Measurements from ENCODE around the gene ANGEL1.

ANGEL1 gene

DNA sequence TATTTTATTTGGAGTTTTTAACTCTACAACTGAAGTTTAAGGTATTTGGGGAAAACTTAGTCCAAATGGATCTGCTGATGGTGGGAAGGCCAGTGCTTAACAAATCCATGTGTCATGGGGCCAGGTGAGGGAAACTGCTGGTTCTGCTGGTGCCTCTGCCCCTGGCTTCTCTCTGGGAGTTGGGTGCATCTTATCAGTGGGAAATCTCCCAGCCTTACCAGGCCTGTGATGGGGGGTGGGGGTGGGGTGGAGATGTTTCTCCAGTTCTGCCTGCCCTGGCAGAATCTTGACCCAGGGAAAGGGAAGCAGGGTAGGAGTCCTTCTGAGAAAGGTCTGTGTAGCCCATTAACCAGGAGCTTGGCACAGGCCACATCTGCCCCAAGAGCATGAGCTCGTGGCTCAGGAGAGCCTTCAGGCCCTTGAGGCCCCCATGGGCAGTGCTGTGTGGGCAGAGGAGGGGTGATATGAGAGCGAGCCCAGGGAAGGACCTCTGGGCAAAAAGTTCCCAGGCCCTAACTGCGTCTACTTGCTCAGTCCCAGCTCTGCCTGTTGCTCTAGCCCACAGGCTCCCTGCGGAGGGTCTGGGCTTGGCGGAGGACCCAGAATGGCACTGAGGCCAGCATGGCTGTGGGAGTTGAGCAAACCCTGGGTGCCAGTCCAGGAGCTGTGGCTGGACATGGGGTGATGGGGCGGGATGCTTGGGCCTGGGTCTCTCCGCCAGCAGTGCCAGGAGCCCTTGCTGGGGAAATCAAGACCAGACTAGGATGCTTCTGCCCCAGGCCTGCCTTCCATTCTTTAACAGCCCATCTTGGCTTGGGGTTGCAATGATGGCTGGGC, 33.2 kb downstream of the ANGEL1 start:
- no peak for DNase-seq (ENCODE audit: low read depth)

GRCh38 chr14:76778546-76779215, 34.0 kb downstream of the ANGEL1 start:
- DNase-seq (ENCODE audit: low read depth) = no peak

- DNase-seq (ENCODE audit: low read depth) = no peak
Measured at GRCh38 chr14:76777721-76778120, 35.0 kb downstream of the ANGEL1 start.

DNA sequence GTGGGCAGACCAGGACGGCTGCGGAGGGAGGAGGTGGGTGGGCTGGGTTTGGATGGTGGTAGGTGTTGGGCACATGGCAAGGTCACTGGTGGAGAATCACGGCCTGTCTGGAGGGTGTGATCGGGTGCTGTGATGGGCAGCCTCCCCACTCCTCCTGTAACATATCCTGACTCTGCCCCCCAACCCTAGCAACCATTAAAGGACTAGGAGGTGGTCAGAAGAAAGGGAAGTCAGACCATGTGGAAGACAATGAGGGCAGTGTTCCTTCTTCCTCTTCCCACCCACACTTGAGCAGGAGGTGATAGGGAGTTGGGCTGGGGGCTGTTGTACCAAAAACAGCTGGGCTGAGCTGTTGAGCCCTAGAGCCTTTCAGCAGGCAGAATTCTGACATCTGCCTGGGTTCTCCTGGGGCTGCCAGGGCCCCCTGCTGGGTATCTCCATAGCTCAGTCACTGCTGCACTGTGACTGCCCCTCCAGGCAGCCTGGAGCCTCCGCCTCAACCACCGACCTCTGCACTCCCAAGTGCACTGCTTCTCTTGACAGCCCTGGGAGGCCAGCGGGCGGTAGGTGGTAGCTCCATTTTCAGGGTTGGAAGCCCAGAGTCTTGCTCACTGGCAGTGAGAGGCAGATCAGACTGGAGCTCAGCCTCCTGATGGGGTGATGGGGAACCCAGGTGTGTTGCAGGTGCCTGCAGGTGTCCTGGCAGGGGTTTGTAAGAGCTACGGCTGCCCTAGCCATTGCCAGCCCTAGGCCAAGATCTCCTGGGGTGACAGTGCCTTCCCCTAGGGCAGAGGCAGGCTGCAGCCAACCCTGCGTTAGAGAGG, 36.0 kb downstream of the ANGEL1 start:
- peak; percentile 78 for DNase-seq (ENCODE audit: low read depth)

DNA sequence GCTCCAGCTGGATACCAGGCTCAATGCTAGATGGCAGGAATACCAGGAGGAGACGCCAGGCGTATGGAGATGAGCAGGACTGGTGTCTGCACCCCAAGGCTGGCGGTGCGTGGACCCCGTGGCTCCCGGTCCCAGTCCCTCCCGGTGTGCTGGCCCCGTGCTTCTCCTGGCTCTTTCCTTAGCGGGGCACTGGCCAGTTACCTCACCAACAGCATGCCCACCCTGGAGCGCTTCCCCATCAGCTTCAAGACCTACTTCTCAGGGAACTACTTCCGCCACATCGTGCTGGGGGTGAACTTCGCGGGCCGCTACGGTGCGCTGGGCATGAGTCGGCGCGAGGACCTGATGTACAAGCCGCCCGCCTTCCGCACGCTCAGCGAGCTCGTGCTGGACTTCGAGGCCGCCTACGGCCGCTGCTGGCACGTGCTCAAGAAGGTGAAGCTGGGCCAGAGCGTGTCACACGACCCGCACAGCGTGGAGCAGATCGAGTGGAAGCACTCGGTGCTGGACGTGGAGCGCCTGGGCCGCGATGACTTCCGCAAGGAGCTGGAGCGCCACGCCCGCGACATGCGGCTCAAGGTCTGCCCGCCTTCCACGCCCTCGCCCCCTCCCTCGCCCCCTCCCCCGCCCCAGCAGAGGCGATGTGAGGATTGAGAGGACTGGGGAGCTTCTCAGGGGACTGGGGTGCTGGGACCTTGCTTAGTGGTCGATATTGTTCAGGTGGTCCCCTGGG, 36.8 kb downstream of the ANGEL1 start:
- DNase-seq (ENCODE audit: low read depth) = no peak

GRCh38 chr14:76774821-76775694, 37.6 kb downstream of the ANGEL1 start:
- DNase-seq (ENCODE audit: low read depth) = no peak

DNA sequence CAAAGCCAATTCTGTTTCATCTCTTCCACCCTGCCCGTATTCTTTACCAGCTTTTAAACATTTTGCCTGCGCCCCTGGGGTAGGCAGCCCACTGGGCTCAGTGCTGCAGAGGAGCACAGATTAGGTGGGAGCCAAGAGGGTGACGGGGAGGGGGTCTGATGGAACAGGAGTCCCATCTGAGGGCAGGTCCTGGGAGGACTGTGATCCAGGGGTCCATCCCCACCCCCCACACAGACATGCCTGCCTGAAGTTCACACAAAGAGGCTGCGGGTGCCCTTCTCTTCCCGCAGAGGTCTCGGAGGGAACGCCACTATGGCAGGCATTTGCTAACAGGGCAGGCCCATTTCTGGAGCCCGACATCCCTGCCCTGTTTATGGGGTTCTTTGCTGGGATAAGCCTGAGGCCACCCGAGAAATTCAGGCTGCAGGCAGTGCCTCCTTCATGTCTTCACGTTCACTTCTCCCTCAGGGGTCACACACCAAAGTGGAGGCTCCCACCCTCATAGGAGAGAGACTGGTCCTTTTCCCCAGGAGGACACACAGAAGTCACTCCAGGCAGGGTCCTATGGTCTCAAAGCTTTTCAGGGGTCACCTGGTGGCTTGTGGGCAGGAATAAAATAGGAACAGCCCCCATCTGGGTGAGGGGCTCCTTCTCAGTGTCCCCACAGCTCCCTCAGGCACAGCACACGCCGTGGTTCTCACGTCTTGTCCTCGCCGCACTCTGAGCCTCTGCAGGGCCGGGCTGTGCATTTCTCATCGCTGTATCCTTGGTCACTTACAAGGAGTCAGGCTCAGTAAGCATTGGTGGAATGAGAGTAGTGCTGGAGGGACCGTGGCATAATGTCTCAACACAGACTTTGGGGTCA, 38.5 kb downstream of the ANGEL1 start:
- no peak for DNase-seq (ENCODE audit: low read depth)

GRCh38 chr14:76773188-76773885, 39.3 kb downstream of the ANGEL1 start:
- peak; percentile 44 for DNase-seq (ENCODE audit: low read depth)

GRCh38 chr14:76772300-76773187, 40.1 kb downstream of the ANGEL1 start:
- DNase-seq (ENCODE audit: low read depth) = peak; percentile 87

- no peak for DNase-seq (ENCODE audit: low read depth)
Measured at GRCh38 chr14:76771437-76771980, 41.2 kb downstream of the ANGEL1 start.

GRCh38 chr14:76770521-76771436, 41.9 kb downstream of the ANGEL1 start:
- DNase-seq (ENCODE audit: low read depth) = no peak

- DNase-seq (ENCODE audit: low read depth) = no peak
Measured at GRCh38 chr14:76769636-76770292, 42.9 kb downstream of the ANGEL1 start.

DNA sequence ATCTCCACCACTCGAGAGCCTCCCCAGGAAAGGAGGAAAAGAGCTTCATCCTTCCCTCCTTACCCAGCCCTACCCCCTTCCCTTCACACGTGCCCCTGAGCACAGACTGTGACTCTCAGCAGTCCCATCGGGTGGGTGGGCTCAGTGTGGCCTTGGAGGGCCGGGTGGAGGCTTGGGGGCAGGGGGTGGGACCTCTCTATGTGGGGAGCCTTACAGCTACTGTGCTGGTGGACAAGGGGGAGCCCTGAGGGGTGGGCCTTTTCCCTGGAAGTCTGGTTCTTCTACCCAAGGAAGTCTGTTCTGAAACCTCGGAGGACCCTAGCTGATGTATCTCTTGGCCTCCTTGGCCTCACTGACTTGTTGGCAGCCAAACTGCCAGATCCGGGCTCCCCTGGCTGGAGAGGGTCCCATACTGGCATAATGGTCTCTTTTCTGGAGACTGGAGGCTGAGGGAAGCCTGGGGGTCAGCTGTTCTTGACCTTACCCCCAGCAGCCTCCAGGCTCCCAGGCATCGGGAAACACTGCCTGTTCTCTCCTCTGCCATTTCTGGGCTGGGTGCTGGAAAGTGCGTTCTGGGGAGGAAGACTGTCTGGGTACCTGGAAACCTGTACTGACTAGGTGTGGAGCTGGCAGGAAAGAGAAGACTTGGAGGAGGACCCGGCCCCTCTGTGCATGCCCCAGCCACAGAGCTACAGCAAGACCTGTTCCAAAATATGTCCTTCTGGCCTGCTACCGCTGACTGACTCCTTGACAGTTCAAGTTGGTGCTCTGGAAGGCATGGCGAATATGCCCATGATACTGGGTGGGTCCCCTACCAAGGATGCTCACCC, 43.8 kb downstream of the ANGEL1 start:
- DNase-seq (ENCODE audit: low read depth) = no peak

DNA sequence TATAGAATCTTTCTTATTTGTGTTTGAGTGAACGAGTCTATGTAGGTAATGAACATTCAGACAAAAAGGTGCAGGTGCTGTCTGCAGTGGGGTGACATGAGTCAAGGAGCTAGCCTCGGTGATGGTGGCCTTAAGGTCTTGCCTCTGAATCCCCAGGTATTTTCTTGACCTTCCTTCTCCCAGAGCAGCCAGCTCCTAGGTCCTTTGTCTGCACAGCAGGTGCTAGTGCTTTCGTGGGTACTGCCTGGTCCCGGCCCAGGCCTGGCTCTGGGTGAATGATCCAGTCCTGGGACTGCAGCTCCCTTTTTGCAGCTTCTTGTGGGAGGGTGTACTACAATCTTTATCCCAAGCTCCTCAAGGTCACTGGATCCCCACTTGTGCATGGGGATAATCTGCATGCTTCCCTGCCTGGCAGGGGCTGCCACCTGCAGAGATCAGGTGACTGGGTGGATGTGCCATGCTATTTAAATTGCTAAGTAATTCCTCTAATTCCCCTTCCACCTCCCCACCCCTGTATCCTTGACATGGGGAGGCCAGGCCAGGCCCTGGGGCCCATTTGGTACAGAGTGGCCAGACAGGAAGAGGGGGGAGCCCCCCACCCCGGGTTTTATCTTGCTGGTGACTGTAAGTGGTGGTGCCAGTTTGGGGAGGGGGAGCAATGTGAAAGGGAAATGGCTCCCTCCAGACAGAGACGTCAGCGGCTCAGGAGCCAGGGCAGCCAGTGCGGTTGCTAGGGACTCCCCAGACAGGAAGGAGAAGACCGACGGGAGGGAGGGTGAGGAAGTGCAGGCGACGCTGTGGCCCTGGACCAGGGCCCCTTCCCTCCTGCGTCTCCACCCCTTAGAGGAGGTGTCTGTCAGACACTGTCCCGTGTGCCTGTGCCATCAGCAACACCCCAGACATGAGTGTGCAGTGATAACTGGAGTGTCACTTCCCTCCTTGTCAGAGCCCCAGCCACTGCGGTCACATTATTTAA, 44.7 kb downstream of the ANGEL1 start:
- DNase-seq (ENCODE audit: low read depth) = peak; percentile 96

Data from CMK (cell line).